ENCODE data around the gene TMEM150B. TPM values are rescaled to one million over a fixed set of nuclear protein-coding genes. Genes with fewer than 3 reads are reported as not detected.

TMEM150B gene
- total RNA-seq, 5 donors from 2014 or later (not counting 1 experiment from before 2014, with no cell fraction given) = 0.47 TPM; not detected in 4

GRCh38 chr19:55355213-55355821 is 30.2 kb upstream of the TMEM150B start:
- Histone ChIP-seq H3K36me3 (ENCODE audit: control insufficient read depth in 2 of 2, extremely low read depth in 1 of 2, insufficient read depth in 1 of 2, low read length in 1 of 2) (no peaks in the 10 kb centered on the region), H3K4me3 (ENCODE audit: control insufficient read depth in 1 of 2, extremely low read depth in 1 of 2, low read length in 1 of 2) (no peak overlapping the region), H3K27me3 (replicated peaks in 1 of 2; ENCODE audit: control insufficient read depth in 2 of 2, extremely low read depth in 1 of 2, insufficient read depth in 2 of 2, low read length in 1 of 2) (peaks cover 2 to 73% of the 10 kb centered on the region in 2 experiments), H3K4me1 (ENCODE audit: control insufficient read depth in 1 of 2, extremely low read depth in 1 of 2, insufficient read depth in 2 of 2, low read length in 2 of 2) (peaks cover 0 to 33% of the 10 kb centered on the region in 2 experiments), H3K27ac (ENCODE audit: low read length) (no peak overlapping the region), H3K9me3 (no peaks in the 10 kb centered on the region)
- Mint-ChIP-seq H3K27ac (no peak overlapping the region), H3K9me3 (no peaks in the 10 kb centered on the region), H3K4me3 (peak overlapping the region; percentile 9 to 41 (median 10)), H3K36me3 (no peaks in the 10 kb centered on the region), H3K27me3 (peaks cover 31 to 46% of the 10 kb centered on the region in 2 donors), H3K4me1 (peaks cover 19 to 33% (median 20%) of the 10 kb centered on the region in 3 donors)
- ATAC-seq (replicated peaks in 1 of 4) = no peak
- WGBS (ENCODE audit: insufficient coverage) = 49% methylated on average over 11 of the region's 13 CpGs
- ChIA-PET CTCF (no interaction called here), POLR2A (interaction anchor here (0.7 to 1.0 kb wide), 2 partner anchors 16 to 268 kb away, joined by 3 read pairs; partner anchors contain the start of gene KMT5C (in 1 of the 2))
- no peak for DNase-seq

GRCh38 chr19:55354698-55355212 is 29.6 kb upstream of the TMEM150B start, which contains the start of gene COX6B2:
TSS of gene COX6B2 (minus strand) at chr19:55354719. CDS start at chr19:55354521, 198 bp downstream.
- ATAC-seq (replicated peaks in 1 of 4) (peak in 1 of 4 experiments; percentile 3), DNase-seq (no peak)
- 5% methylated on average over 14 of the region's 43 CpGs for WGBS (ENCODE audit: insufficient coverage)
- peak within 1 kb of the TSS; percentile 45 to 70 for H3K4me3 ChIP-seq (ENCODE audit: control insufficient read depth in 1 of 2, extremely low read depth in 1 of 2, low read length in 1 of 2)
- H3K27ac ChIP-seq (ENCODE audit: low read length) = no peak within 1 kb of the TSS
- H3K36me3 ChIP-seq (ENCODE audit: control insufficient read depth in 2 of 2, extremely low read depth in 1 of 2, insufficient read depth in 1 of 2, low read length in 1 of 2) = no peaks in the 10 kb centered on the region
- Mint-ChIP-seq H3K27me3 (peaks cover 31 to 47% of the 10 kb centered on the region in 2 donors), H3K36me3 (no peaks in the 10 kb centered on the region), H3K27ac (no peak within 1 kb of the TSS), H3K4me3 (peak within 1 kb of the TSS; percentile 61 to 78 (median 73)), H3K4me1 (peaks cover 19 to 33% (median 20%) of the 10 kb centered on the region in 3 donors), H3K9me3 (no peaks in the 10 kb centered on the region)
- H3K9me3 ChIP-seq = no peaks in the 10 kb centered on the region
- peaks cover 0 to 33% of the 10 kb centered on the region in 2 experiments for H3K4me1 ChIP-seq (ENCODE audit: control insufficient read depth in 1 of 2, extremely low read depth in 1 of 2, insufficient read depth in 2 of 2, low read length in 2 of 2)
- POLR2A ChIA-PET = no interaction called here
- peaks cover 2 to 77% of the 10 kb centered on the region in 2 experiments for H3K27me3 ChIP-seq (replicated peaks in 1 of 2; ENCODE audit: control insufficient read depth in 2 of 2, extremely low read depth in 1 of 2, insufficient read depth in 2 of 2, low read length in 1 of 2)
- CTCF ChIA-PET = no interaction called here

GRCh38 chr19:55353803-55354697 is 28.9 kb upstream of the TMEM150B start:
- ATAC-seq (replicated peaks in 1 of 4) (peak; percentile 76 to 82 (median 81)), DNase-seq (peak in 34 of 35 experiments; percentile 13 to 79 (median 44))
- H3K4me3 ChIP-seq (ENCODE audit: control insufficient read depth in 1 of 2, extremely low read depth in 1 of 2, low read length in 1 of 2) = peak overlapping the region; percentile 45 to 70
- Mint-ChIP-seq H3K4me1 (peaks cover 19 to 33% (median 20%) of the 10 kb centered on the region in 3 donors), H3K9me3 (no peaks in the 10 kb centered on the region), H3K4me3 (peak overlapping the region; percentile 61 to 78 (median 73)), H3K27ac (no peak overlapping the region), H3K36me3 (no peaks in the 10 kb centered on the region), H3K27me3 (peaks cover 31 to 47% of the 10 kb centered on the region in 2 donors)
- ChIA-PET CTCF (no interaction called here), POLR2A (no interaction called here)
- 1% methylated on average over 56 of the region's 72 CpGs for WGBS (ENCODE audit: insufficient coverage)
- H3K36me3 ChIP-seq (ENCODE audit: control insufficient read depth in 2 of 2, extremely low read depth in 1 of 2, insufficient read depth in 1 of 2, low read length in 1 of 2) = no peaks in the 10 kb centered on the region
- peaks cover 0 to 33% of the 10 kb centered on the region in 2 experiments for H3K4me1 ChIP-seq (ENCODE audit: control insufficient read depth in 1 of 2, extremely low read depth in 1 of 2, insufficient read depth in 2 of 2, low read length in 2 of 2)
- H3K27me3 ChIP-seq (replicated peaks in 1 of 2; ENCODE audit: control insufficient read depth in 2 of 2, extremely low read depth in 1 of 2, insufficient read depth in 2 of 2, low read length in 1 of 2) = peaks cover 2 to 77% of the 10 kb centered on the region in 2 experiments
- no peak overlapping the region for H3K27ac ChIP-seq (ENCODE audit: low read length)
- no peaks in the 10 kb centered on the region for H3K9me3 ChIP-seq

GRCh38 chr19:55353356-55353802 is 28.2 kb upstream of the TMEM150B start:
- DNase-seq (peak in 1 of 35 experiments; percentile 26), ATAC-seq (replicated peaks in 1 of 4) (peak in 3 of 4 experiments; percentile 2 to 7 (median 7))
- Mint-ChIP-seq H3K4me1 (peaks cover 19 to 33% (median 20%) of the 10 kb centered on the region in 3 donors), H3K27me3 (peaks cover 31 to 47% of the 10 kb centered on the region in 2 donors), H3K9me3 (no peaks in the 10 kb centered on the region), H3K27ac (no peak overlapping the region), H3K4me3 (peak overlapping the region; percentile 61 to 78 (median 73)), H3K36me3 (no peaks in the 10 kb centered on the region)
- H3K4me3 ChIP-seq (ENCODE audit: control insufficient read depth in 1 of 2, extremely low read depth in 1 of 2, low read length in 1 of 2) = peak overlapping the region; percentile 45 to 70
- no peak overlapping the region for H3K27ac ChIP-seq (ENCODE audit: low read length)
- CTCF ChIA-PET = no interaction called here
- 6% methylated on average over 13 of the region's 24 CpGs for WGBS (ENCODE audit: insufficient coverage)
- H3K9me3 ChIP-seq = no peaks in the 10 kb centered on the region
- no peaks in the 10 kb centered on the region for H3K36me3 ChIP-seq (ENCODE audit: control insufficient read depth in 2 of 2, extremely low read depth in 1 of 2, insufficient read depth in 1 of 2, low read length in 1 of 2)
- peaks cover 2 to 77% of the 10 kb centered on the region in 2 experiments for H3K27me3 ChIP-seq (replicated peaks in 1 of 2; ENCODE audit: control insufficient read depth in 2 of 2, extremely low read depth in 1 of 2, insufficient read depth in 2 of 2, low read length in 1 of 2)
- POLR2A ChIA-PET = no interaction called here
- H3K4me1 ChIP-seq (ENCODE audit: control insufficient read depth in 1 of 2, extremely low read depth in 1 of 2, insufficient read depth in 2 of 2, low read length in 2 of 2) = peaks cover 0 to 33% of the 10 kb centered on the region in 2 experiments

GRCh38 chr19:55352549-55353145 is 27.5 kb upstream of the TMEM150B start:
- H3K4me1 Mint-ChIP-seq = peaks cover 19 to 33% (median 20%) of the 10 kb centered on the region in 3 donors
- Histone ChIP-seq H3K36me3 (ENCODE audit: control insufficient read depth in 2 of 2, extremely low read depth in 1 of 2, insufficient read depth in 1 of 2, low read length in 1 of 2) (no peaks in the 10 kb centered on the region), H3K4me3 (ENCODE audit: control insufficient read depth in 1 of 2, extremely low read depth in 1 of 2, low read length in 1 of 2) (no peak overlapping the region), H3K4me1 (ENCODE audit: control insufficient read depth in 1 of 2, extremely low read depth in 1 of 2, insufficient read depth in 2 of 2, low read length in 2 of 2) (peaks cover 0 to 33% of the 10 kb centered on the region in 2 experiments), H3K27ac (ENCODE audit: low read length) (no peak overlapping the region), H3K27me3 (replicated peaks in 1 of 2; ENCODE audit: control insufficient read depth in 2 of 2, extremely low read depth in 1 of 2, insufficient read depth in 2 of 2, low read length in 1 of 2) (peaks cover 2 to 74% of the 10 kb centered on the region in 2 experiments), H3K9me3 (no peaks in the 10 kb centered on the region)
- DNase-seq = no peak
- WGBS (ENCODE audit: insufficient coverage) = 74% methylated on average over 25 of the region's 25 CpGs
- H3K4me3 Mint-ChIP-seq = peak overlapping the region in 2 of 3 donors; percentile 34 to 78
- H3K27me3 Mint-ChIP-seq = peaks cover 31 to 45% of the 10 kb centered on the region in 2 donors
- H3K9me3 Mint-ChIP-seq = no peaks in the 10 kb centered on the region
- no peak for ATAC-seq (replicated peaks in 1 of 4)
- no peak overlapping the region for H3K27ac Mint-ChIP-seq
- POLR2A ChIA-PET = no interaction called here
- H3K36me3 Mint-ChIP-seq = no peaks in the 10 kb centered on the region
- CTCF ChIA-PET = no interaction called here

GRCh38 chr19:55352040-55352439 is 26.9 kb upstream of the TMEM150B start:
- H3K27ac Mint-ChIP-seq = no peak overlapping the region
- no peaks in the 10 kb centered on the region for H3K36me3 ChIP-seq (ENCODE audit: control insufficient read depth in 2 of 2, extremely low read depth in 1 of 2, insufficient read depth in 1 of 2, low read length in 1 of 2)
- ChIA-PET CTCF (no interaction called here), POLR2A (no interaction called here)
- H3K9me3 ChIP-seq = no peaks in the 10 kb centered on the region
- DNase-seq (no peak), ATAC-seq (replicated peaks in 1 of 4) (no peak)
- peak overlapping the region in 1 of 3 donors; percentile 78 for H3K4me3 Mint-ChIP-seq
- H3K4me1 ChIP-seq (ENCODE audit: control insufficient read depth in 1 of 2, extremely low read depth in 1 of 2, insufficient read depth in 2 of 2, low read length in 2 of 2) = peaks cover 0 to 33% of the 10 kb centered on the region in 2 experiments
- peaks cover 26 to 39% of the 10 kb centered on the region in 2 donors for H3K27me3 Mint-ChIP-seq
- 21% methylated on average over 4 of the region's 6 CpGs for WGBS (ENCODE audit: insufficient coverage)
- no peaks in the 10 kb centered on the region for H3K36me3 Mint-ChIP-seq
- peaks cover 19 to 33% (median 20%) of the 10 kb centered on the region in 3 donors for H3K4me1 Mint-ChIP-seq
- H3K4me3 ChIP-seq (ENCODE audit: control insufficient read depth in 1 of 2, extremely low read depth in 1 of 2, low read length in 1 of 2) = no peak overlapping the region
- H3K27me3 ChIP-seq (replicated peaks in 1 of 2; ENCODE audit: control insufficient read depth in 2 of 2, extremely low read depth in 1 of 2, insufficient read depth in 2 of 2, low read length in 1 of 2) = peaks cover 2 to 69% of the 10 kb centered on the region in 2 experiments
- no peaks in the 10 kb centered on the region for H3K9me3 Mint-ChIP-seq
- H3K27ac ChIP-seq (ENCODE audit: low read length) = no peak overlapping the region
